GM19463 (cell line): Measurements from ENCODE around the gene LY6G5C.
A peak's percentile ranks its signal among the peaks of the same experiment; 100 is the strongest.

ENCODE experiments used
- ATAC-seq: cut with Tn5 transposase; IDR thresholded peaks from one replicate; pipeline ENCODE4 v1.9.1; 2021; ENCODE audit warnings: mild to moderate bottlenecking, moderate library complexity; ENCODE audit not compliant: unreplicated experiment

LY6G5C gene

GRCh38 chr6:31680226-31681134 lies at the start of gene LY6G5C:
LY6G5C (minus strand) TSS chr6:31681067; CDS start chr6:31680373, 694 bp downstream.
- ATAC-seq: no peak

- ATAC-seq: no peak
Observed at GRCh38 chr6:31729979-31730630, 49.2 kb upstream of the LY6G5C start.

GRCh38 chr6:31729515-31729978 lies 48.7 kb upstream of the LY6G5C start:
- peak; percentile 48 for ATAC-seq

- ATAC-seq: no peak
Observed at GRCh38 chr6:31728767-31729514, 48.1 kb upstream of the LY6G5C start, which contains the start of gene DDAH2. DDAH2 (minus strand) TSS chr6:31729299; CDS start chr6:31729161, 138 bp downstream.

- ATAC-seq: no peak
Observed at GRCh38 chr6:31727717-31728671, 47.1 kb upstream of the LY6G5C start.

- ATAC-seq: peak; percentile 59
Observed at GRCh38 chr6:31727034-31727716, 46.3 kb upstream of the LY6G5C start.

GRCh38 chr6:31725502-31726350 lies 44.9 kb upstream of the LY6G5C start:
- ATAC-seq: no peak

- ATAC-seq: no peak
Observed at GRCh38 chr6:31723980-31724691, 43.3 kb upstream of the LY6G5C start.

GRCh38 chr6:31723245-31723979 lies 42.5 kb upstream of the LY6G5C start, which contains the start of gene MPIG6B:
MPIG6B (plus strand) TSS chr6:31723373; CDS start chr6:31723384, 11 bp downstream.
- no peak for ATAC-seq

- ATAC-seq: no peak
Observed at GRCh38 chr6:31722173-31722572, 41.3 kb upstream of the LY6G5C start.

GRCh38 chr6:31721351-31722020 lies 40.6 kb upstream of the LY6G5C start, which contains the start of gene LY6G6C:
LY6G6C (minus strand) TSS chr6:31721746; CDS start chr6:31721679, 67 bp downstream.
- ATAC-seq: no peak

GRCh38 chr6:31720196-31720770 lies 39.4 kb upstream of the LY6G5C start:
- ATAC-seq: no peak

GRCh38 chr6:31719001-31719400 lies 38.1 kb upstream of the LY6G5C start:
- no peak for ATAC-seq

GRCh38 chr6:31718265-31718664 lies 37.4 kb upstream of the LY6G5C start:
- no peak for ATAC-seq

GRCh38 chr6:31717499-31718222 lies 36.8 kb upstream of the LY6G5C start:
- ATAC-seq: no peak
